ENCODE results near the gene PKN2.

DNA sequence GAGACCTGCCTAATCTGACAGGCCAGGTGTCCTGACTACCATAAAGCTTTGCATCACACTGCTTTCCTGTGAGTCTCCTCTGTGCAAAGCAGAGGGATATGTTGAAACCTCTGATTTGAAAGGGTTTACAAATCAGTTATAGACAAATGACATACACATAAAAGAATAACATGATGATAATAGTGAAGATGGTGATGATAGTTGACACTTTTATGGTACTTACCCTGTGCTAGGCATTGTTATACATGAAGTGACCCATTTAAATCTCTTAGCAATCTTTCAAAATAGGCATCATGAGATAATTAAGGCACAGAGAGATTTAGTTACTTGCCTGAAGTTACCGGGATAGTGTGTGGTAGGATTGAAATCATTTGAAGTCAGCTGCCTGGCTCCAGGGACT, 34.1 kb upstream of the PKN2 start:
- no peak for TF ChIP-seq CTCF (IDR thresholded peaks at IDR 0.05; ENCODE audit: control extremely low read depth in 1 of 3, insufficient read depth in 1 of 3, low read depth in 1 of 3, low read length in 3 of 3)
- no peak for TF ChIP-seq SAP30 (IDR thresholded peaks at IDR 0.05; ENCODE audit: insufficient read depth, insufficient replicate concordance, low read length)
- no peak for TF ChIP-seq GABPA (IDR thresholded peaks at IDR 0.05; ENCODE audit: borderline replicate concordance, insufficient read depth, low read length)
- no peak for TF ChIP-seq EZH2 (IDR thresholded peaks at IDR 0.05; ENCODE audit: low read depth, low read length, severe bottlenecking)
- no peak for TF ChIP-seq TCF12 (IDR thresholded peaks at IDR 0.05; ENCODE audit: low read depth, low read length)
- no peak for TF ChIP-seq POLR2AphosphoS5 (IDR thresholded peaks at IDR 0.05; ENCODE audit: low read depth, low read length)
- TF ChIP-seq RFX5 (IDR thresholded peaks at IDR 0.05; ENCODE audit: borderline replicate concordance, low read depth, low read length): no peak
- no peak for TF ChIP-seq POLR2A (IDR thresholded peaks at IDR 0.05; ENCODE audit: control extremely low read depth in 1 of 2, low read depth in 2 of 2, low read length in 2 of 2)

All from H1 (cell line).